OCI-LY3 (cell line): ENCODE results near the gene SYNDIG1.

Source experiments
- CTCF ChIP-seq: fragments of 200-600, 300-600 bp; sonication (generic); IDR thresholded peaks from 2 replicates; pipeline ENCODE4 v1.5.1; 2014; ENCODE audit warnings: antibody characterized with exemption, low read length, low read depth
- EZH2phosphoT487 ChIP-seq: fragments of 200-600 bp; shearing (Covaris generic); IDR thresholded peaks from 2 replicates; pipeline ENCODE4 v1.6.1; 2018; ENCODE audit warnings: antibody characterized with exemption, mixed run types, low read depth

GRCh38 chr20:24637941-24638340 is 168.5 kb downstream of the SYNDIG1 start:
- TF ChIP-seq CTCF = no peak
- TF ChIP-seq EZH2phosphoT487 = no peak
